AG10803 (cell line): Measurements from ENCODE around the gene POC5.

ENCODE experiments used
- DNase-seq: peaks from one replicate; pipeline ENCODE4 v3.0.0; 2010; ENCODE audit warnings: low read depth
- H3K4me3 ChIP-seq: 2 replicates; pipeline ENCODE4 v1.5.1; 2011; ENCODE audit warnings: mild to moderate bottlenecking, low read length, control low read depth
- TF ChIP-seq, protein P1 (sequence below): conservative IDR thresholded peaks from 2 replicates; pipeline ENCODE4 v1.5.1; 2011; ENCODE audit warnings: mild to moderate bottlenecking, low read length, control low read depth, inconsistent platforms

POC5 gene

DNA sequence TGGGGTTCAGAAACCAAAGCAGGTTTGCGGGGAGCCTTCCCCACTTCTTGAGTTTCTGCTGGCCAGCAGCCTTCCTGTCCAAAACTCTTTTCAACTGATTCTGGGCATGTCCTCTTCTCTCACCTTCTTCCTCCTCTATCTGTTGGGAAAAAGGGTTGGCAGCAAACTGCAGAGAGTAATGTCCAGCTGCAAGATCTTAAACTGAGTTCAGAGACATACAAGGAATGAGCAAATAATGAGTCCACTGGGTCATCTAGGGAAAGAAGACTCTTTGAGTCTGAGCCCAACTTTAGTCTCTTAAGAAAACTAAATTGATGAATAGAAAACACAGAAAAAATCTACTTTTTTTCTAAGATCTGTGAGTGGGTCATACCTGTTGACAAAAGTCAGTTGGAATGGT is 89.4 kb downstream of the POC5 start:
- no peak for DNase-seq
- TF ChIP-seq, protein P1, sequence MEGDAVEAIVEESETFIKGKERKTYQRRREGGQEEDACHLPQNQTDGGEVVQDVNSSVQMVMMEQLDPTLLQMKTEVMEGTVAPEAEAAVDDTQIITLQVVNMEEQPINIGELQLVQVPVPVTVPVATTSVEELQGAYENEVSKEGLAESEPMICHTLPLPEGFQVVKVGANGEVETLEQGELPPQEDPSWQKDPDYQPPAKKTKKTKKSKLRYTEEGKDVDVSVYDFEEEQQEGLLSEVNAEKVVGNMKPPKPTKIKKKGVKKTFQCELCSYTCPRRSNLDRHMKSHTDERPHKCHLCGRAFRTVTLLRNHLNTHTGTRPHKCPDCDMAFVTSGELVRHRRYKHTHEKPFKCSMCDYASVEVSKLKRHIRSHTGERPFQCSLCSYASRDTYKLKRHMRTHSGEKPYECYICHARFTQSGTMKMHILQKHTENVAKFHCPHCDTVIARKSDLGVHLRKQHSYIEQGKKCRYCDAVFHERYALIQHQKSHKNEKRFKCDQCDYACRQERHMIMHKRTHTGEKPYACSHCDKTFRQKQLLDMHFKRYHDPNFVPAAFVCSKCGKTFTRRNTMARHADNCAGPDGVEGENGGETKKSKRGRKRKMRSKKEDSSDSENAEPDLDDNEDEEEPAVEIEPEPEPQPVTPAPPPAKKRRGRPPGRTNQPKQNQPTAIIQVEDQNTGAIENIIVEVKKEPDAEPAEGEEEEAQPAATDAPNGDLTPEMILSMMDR = no peak
- no peak overlapping the region for H3K4me3 ChIP-seq

DNA sequence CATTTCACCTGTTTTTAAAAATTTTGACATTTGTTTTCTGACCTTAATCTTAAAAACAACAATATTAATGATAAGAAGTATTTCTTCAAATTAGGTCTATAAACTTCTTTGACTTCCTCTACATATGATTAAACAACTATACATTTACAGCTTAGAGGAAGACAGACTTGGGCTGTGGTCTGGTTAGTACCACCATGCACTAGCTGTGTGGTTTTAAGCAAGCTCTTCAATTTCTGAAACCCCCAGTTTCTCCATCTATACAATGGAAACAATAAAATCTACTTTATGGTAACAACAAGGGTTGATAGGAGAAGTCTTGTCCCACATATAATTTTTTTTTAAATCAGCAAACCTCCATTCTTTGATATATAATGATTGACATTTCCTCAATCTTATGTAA is 90.3 kb downstream of the POC5 start:
- no peak for DNase-seq
- TF ChIP-seq, protein P1 = no peak
- H3K4me3 ChIP-seq = no peak overlapping the region
